Esophagus muscularis mucosa (tissue), 4 donors: ENCODE data around the gene PNPLA1. TPM values are rescaled to one million over a fixed set of nuclear protein-coding genes. Genes with fewer than 3 reads are reported as not detected.

Experiments used
- DNase-seq: peaks from one replicate; pipeline ENCODE4 v3.0.0-alpha.2; 2017; ENCODE audit errors: extremely low spot score
- H3K27ac ChIP-seq, 4 donors: fragments of 200-600 bp; sonication (generic); replicated peaks in 1 of 4; 1 replicate in 3 of 4; 2 replicates in 1 of 4; pipeline ENCODE4 v1.5.1; 2016 to 2019; ENCODE audit warnings: mild to moderate bottlenecking in 1 of 4
- H3K27me3 ChIP-seq, 4 donors: fragments of 200-600 bp; sonication (generic); one replicate each; pipeline versions ENCODE4 v1.5.1 to v1.6.0; 2016 to 2019
- H3K36me3 ChIP-seq, 4 donors: fragments of 200-600 bp; sonication (generic); one replicate each; pipeline ENCODE4 v1.5.1; 2016 to 2019
- H3K4me1 ChIP-seq, 4 donors: fragments of 200-600 bp; sonication (generic); one replicate each; pipeline ENCODE4 v1.5.1; 2016 to 2019
- H3K4me3 ChIP-seq, 4 donors: fragments of 200-600 bp; sonication (generic); 1 replicate in 2 of 4; 2 replicates in 2 of 4; pipeline ENCODE4 v1.5.1; 2016 to 2019; ENCODE audit warnings: mild to moderate bottlenecking in 4 of 4, moderate library complexity in 1 of 4
- H3K9me3 ChIP-seq, 4 donors: fragments of 200-600 bp; sonication (generic); 1 replicate in 3 of 4; 2 replicates in 1 of 4; pipeline ENCODE4 v1.5.1; 2016 to 2019
- EP300 ChIP-seq: sonication (generic); formaldehyde crosslinking; IDR thresholded peaks from one replicate; pipeline ENCODE4 v1.6.1; 2017; ENCODE audit warnings: antibody characterized with exemption
- POLR2A ChIP-seq: fragments of 450-650 bp; IDR thresholded peaks from one replicate; pipeline ENCODE4 v1.6.1; 2017; ENCODE audit warnings: antibody characterized with exemption, moderate library complexity, mild to moderate bottlenecking, low read depth
- POLR2AphosphoS5 ChIP-seq, 2 donors: sonication (generic); formaldehyde crosslinking; IDR thresholded peaks; one replicate each; pipeline ENCODE4 v1.6.1; 2017; ENCODE audit warnings: antibody characterized with exemption in 2 of 2
- WGBS: methylation state at CpG from one replicate; pipeline ENCODE4 v1.1.5; 2018; 5-methylcytosine and 5-hydroxymethylcytosine counted together
- intact Hi-C: fragments of 100-400 bp; cut with DNase I; formaldehyde crosslinking; loops from one replicate; pipeline ENCODE4 v1.15.1; 2023
- total RNA-seq, 4 donors: library from RNA; depleted of rRNA; stranded (reverse); fragments of >200 nt; gene quantifications; one replicate each; pipeline versions ENCODE4 v1.1.0 to v1.2.1, GENCODE V29; 2016
- TF ChIP-seq, protein P1 (sequence below), 3 experiments: fragments of 200-600 bp in 2 of 3; fragments of 450-650 bp in 1 of 3; sonication (generic) in 2 of 3; IDR thresholded peaks; one replicate each; pipeline ENCODE4 v1.5.1; 2017 to 2019; ENCODE audit warnings: antibody characterized with exemption in 3 of 3, mild to moderate bottlenecking in 2 of 3, moderate library complexity in 1 of 3

PNPLA1 gene
- total RNA-seq, 4 donors from 2014 or later: 0.33 TPM; not detected in 3

DNA sequence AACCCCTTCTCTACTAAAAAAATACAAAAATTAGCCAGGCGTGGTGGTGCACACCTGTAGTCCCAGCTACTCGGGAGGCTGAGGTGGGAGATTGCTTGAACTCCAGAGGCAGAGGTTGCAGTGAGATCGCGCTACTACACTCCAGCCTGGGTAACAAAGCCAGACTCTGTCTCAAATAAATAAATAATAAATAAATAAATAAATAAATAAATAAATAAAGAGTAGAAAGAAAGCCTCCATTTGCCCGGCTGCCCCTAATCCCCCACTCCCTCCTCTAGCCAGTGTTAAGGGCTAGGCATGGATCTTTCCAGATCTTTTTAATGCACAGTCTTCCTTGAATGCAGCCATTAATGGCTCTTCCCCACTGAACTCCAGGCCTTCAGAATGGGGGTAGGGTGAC, 3.2 kb downstream of the PNPLA1 start:
- peaks cover 0 to 8% (median 3%) of the 10 kb centered on the region in 4 donors for H3K4me1 ChIP-seq
- 88% methylated on average over 5 of the region's 5 CpGs for WGBS

DNA sequence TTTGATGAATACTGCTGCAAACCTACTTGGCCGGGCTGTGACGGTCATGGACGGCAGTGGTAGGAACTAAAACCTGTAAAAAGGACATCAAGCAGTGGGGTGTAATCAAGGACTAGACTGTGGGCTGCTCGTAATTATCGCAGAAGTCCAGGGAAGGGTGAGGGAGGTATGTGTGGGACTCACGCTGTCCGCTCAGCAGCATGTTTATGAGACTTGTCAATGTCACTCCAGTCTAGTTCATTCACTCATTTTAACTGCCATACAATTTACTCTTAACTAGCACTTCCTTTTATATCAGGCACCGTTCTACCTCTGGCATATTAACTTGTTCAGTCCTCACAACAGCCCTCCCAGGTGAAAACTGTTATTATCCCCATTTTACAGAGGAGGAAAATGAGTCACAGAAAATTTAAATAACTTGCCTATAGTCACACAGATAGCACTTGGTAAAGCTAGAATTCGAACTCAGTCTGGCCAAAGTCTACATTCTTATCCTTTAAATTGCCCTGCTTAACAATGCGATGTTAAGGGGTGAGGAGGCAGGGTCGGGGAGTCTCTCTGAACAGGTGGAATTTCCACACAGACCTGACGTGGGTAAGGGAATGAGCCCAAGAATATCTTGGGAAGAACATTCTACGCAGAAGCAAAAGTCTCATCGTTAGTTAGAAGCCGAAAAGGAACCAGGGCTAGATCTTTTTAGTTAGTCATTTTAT, 4.1 kb downstream of the PNPLA1 start:
- Histone ChIP-seq H3K4me3 (no peak overlapping the region), H3K4me1 (peaks cover 0 to under 1% (median 0%) of the 10 kb centered on the region in 4 donors), H3K36me3 (no peaks in the 10 kb centered on the region), H3K27ac (no peak overlapping the region), H3K27me3 (peaks cover 0 to 41% (median 0%) of the 10 kb centered on the region in 4 donors), H3K9me3 (no peaks in the 10 kb centered on the region)
- DNase-seq: no peak
- intact Hi-C loops: no loop called here
- WGBS: 78% methylated on average over 15 of the region's 15 CpGs
- no peak for TF ChIP-seq POLR2A
- TF ChIP-seq, protein P1, sequence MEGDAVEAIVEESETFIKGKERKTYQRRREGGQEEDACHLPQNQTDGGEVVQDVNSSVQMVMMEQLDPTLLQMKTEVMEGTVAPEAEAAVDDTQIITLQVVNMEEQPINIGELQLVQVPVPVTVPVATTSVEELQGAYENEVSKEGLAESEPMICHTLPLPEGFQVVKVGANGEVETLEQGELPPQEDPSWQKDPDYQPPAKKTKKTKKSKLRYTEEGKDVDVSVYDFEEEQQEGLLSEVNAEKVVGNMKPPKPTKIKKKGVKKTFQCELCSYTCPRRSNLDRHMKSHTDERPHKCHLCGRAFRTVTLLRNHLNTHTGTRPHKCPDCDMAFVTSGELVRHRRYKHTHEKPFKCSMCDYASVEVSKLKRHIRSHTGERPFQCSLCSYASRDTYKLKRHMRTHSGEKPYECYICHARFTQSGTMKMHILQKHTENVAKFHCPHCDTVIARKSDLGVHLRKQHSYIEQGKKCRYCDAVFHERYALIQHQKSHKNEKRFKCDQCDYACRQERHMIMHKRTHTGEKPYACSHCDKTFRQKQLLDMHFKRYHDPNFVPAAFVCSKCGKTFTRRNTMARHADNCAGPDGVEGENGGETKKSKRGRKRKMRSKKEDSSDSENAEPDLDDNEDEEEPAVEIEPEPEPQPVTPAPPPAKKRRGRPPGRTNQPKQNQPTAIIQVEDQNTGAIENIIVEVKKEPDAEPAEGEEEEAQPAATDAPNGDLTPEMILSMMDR (IDR thresholded peaks at IDR 0.05): no peak
- TF ChIP-seq POLR2AphosphoS5 (IDR thresholded peaks at IDR 0.05): no peak
- TF ChIP-seq EP300: no peak

More for the DNA sequence above, 3.2 kb downstream of the PNPLA1 start:
- H3K4me3 ChIP-seq: no peak overlapping the region
- H3K9me3 ChIP-seq: no peaks in the 10 kb centered on the region
- no peak for TF ChIP-seq POLR2AphosphoS5 (IDR thresholded peaks at IDR 0.05)
- no peak for TF ChIP-seq POLR2A
- no peak for TF ChIP-seq EP300
- TF ChIP-seq, protein P1 (IDR thresholded peaks at IDR 0.05): no peak
- intact Hi-C loops: no loop called here
- H3K36me3 ChIP-seq: no peaks in the 10 kb centered on the region
- no peak overlapping the region for H3K27ac ChIP-seq
- no peak for DNase-seq
- peaks cover 0 to 39% (median 0%) of the 10 kb centered on the region in 4 donors for H3K27me3 ChIP-seq

DNA sequence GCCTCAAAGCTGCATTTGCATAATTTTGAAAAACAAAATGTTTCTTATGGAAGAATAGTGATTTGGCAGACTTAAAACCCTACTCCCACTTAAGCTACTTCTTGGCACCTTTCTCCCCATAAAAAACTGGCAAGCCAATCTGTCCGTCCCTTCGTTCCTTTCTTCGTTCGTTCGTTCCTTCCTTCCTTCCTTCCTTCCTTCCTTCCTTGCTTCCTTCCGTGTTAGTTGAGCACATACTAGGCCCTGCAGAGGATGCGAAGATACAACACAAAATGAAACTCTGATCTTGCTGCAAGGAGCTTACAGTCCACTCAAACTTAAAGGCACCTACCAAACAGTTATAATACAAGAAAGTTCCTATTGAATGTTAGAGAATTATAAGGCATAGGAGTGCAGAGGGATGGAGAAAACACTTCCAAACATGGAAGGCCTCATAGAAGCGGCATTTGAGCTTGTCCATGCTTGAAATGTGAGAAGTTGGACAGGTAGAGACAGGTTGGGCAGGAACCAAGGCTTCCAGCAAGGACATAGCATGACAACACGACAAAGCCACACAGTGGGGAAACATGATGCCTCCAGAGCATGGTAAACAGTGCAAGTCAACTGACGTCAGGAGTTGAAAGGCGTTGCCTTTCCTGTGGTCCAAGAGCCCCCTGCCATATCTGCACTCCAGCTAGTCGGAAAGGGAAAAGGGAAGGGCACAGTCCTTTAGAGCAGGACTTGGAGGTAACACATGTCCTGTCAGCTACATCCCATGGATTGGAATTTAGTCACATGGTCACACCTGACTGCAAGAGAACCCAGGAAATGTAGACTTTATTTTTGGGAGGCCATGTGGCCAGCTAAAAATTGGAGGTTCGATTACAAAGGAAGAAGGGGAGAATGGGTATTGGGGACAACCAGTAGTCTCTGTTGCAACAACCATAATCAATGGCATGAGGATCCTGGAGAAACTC, 7.0 kb downstream of the PNPLA1 start:
- Histone ChIP-seq H3K4me1 (no peaks in the 10 kb centered on the region), H3K4me3 (no peak overlapping the region), H3K9me3 (no peaks in the 10 kb centered on the region), H3K36me3 (no peaks in the 10 kb centered on the region), H3K27ac (no peak overlapping the region), H3K27me3 (peaks cover 0 to 40% (median 0%) of the 10 kb centered on the region in 4 donors)
- no peak for DNase-seq
- WGBS: 79% methylated on average over 13 of the region's 13 CpGs
- intact Hi-C loops: no loop called here
- TF ChIP-seq POLR2A (no peak), EP300 (no peak), POLR2AphosphoS5 (IDR thresholded peaks at IDR 0.05) (no peak)
- TF ChIP-seq, protein P1 (IDR thresholded peaks at IDR 0.05): no peak

DNA sequence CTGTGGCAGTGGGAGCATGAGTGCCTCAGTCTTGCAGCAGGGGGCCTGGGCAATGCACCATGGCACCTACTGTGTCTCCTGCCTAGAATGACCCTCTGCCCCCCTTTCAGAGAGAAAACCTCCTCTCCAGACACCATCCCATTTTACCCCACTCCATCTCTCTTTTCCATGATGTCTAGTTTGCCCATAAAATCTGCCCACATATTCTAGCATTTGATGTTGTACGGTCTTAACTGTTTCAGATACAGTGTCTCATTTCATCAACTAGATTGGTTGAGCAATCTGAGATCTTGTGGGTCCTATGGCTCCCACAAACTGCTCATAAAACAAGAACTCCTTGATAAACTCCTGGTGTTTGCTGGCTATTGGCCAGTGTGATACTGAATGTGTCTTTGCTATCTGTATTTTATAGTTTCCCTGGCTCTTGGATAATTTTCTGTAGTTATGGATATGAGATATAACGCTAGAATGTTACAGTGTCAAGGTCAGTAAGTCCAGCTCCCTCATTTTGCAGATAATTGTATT, 8.1 kb downstream of the PNPLA1 start:
- Histone ChIP-seq H3K4me3 (no peak overlapping the region), H3K27me3 (peaks cover 0 to 36% (median 0%) of the 10 kb centered on the region in 4 donors), H3K4me1 (no peaks in the 10 kb centered on the region), H3K27ac (no peak overlapping the region), H3K9me3 (no peaks in the 10 kb centered on the region), H3K36me3 (no peaks in the 10 kb centered on the region)
- DNase-seq: no peak
- intact Hi-C loops: no loop called here
- 85% methylated on average over 2 of the region's 2 CpGs for WGBS
- no peak for TF ChIP-seq POLR2AphosphoS5 (IDR thresholded peaks at IDR 0.05)
- TF ChIP-seq, protein P1 (IDR thresholded peaks at IDR 0.05): no peak
- TF ChIP-seq POLR2A: no peak
- TF ChIP-seq EP300: no peak
